MM.1S (cell line): Measurements from ENCODE around the gene LCE1A.

ENCODE experiments used
- EZH2 ChIP-seq: fragments of 300-600 bp; sonication (generic); optimal IDR thresholded peaks from 2 replicates; pipeline ENCODE3; 2017; ENCODE audit warnings: low read depth, mild to moderate bottlenecking, antibody characterized with exemption, low read length, mixed read lengths
- TF ChIP-seq, protein P1 (sequence below): fragments of 300-600 bp; sonication (generic); IDR thresholded peaks from 2 replicates; pipeline ENCODE4 v1.5.1; 2016; ENCODE audit warnings: antibody characterized with exemption, low read length, mixed read lengths

GRCh38 chr1:152873495-152873894 lies 46.2 kb downstream of the LCE1A start:
- TF ChIP-seq, protein P1, sequence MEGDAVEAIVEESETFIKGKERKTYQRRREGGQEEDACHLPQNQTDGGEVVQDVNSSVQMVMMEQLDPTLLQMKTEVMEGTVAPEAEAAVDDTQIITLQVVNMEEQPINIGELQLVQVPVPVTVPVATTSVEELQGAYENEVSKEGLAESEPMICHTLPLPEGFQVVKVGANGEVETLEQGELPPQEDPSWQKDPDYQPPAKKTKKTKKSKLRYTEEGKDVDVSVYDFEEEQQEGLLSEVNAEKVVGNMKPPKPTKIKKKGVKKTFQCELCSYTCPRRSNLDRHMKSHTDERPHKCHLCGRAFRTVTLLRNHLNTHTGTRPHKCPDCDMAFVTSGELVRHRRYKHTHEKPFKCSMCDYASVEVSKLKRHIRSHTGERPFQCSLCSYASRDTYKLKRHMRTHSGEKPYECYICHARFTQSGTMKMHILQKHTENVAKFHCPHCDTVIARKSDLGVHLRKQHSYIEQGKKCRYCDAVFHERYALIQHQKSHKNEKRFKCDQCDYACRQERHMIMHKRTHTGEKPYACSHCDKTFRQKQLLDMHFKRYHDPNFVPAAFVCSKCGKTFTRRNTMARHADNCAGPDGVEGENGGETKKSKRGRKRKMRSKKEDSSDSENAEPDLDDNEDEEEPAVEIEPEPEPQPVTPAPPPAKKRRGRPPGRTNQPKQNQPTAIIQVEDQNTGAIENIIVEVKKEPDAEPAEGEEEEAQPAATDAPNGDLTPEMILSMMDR: no peak
- TF ChIP-seq EZH2: no peak
